SK-N-SH (cell line): ENCODE results near the gene CASP9. TPM values are rescaled to one million over a fixed set of nuclear protein-coding genes. Genes with fewer than 3 reads are reported as not detected.

Experiments
- CTCF ChIA-PET: fragments of 300-600, 350-600 bp; formaldehyde crosslinking; extraction: SDS; loops from one replicate; lab custom pipeline; 2021; lab: Yijun Ruan, JAX
- POLR2A ChIA-PET: fragments of 350-600 bp; sonication (Branson Sonifier 250); formaldehyde crosslinking; extraction: SDS; loops from one replicate; lab custom pipeline; 2020; ENCODE audit warnings: antibody characterized with exemption, inconsistent platforms; lab: Yijun Ruan, JAX
- DNase-seq: peaks from one replicate; pipeline ENCODE4 v3.0.0; 2012
- H2AFZ ChIP-seq: fragments of 200-600 bp; sonication (generic); 2 replicates; pipeline ENCODE4 v1.8.1; 2016; ENCODE audit warnings: antibody characterized with exemption, mild to moderate bottlenecking, low read depth
- H3F3A ChIP-seq: fragments of 200-600 bp; sonication (generic); replicated peaks from 2 replicates; pipeline ENCODE3; 2016; ENCODE audit warnings: antibody characterized with exemption, mild to moderate bottlenecking; ENCODE audit not compliant: insufficient read depth
- H3K27ac ChIP-seq, 2 experiments: fragments of 200-500 bp in 1 of 2; fragments of 200-600 bp in 1 of 2; sonication (Bioruptor generic) in 1 of 2; sonication (generic), shearing (Covaris generic) in 1 of 2; 2 replicates each; pipeline versions ENCODE4 v1.5.1 to v1.6.1; 2014 to 2016; ENCODE audit warnings: low read depth in 2 of 2, inconsistent platforms in 1 of 2, low read length in 1 of 2, mild to moderate bottlenecking in 1 of 2, mixed read lengths in 1 of 2
- H3K27me3 ChIP-seq: fragments of 200-600 bp; sonication (generic), shearing (Covaris generic); 2 replicates; pipeline ENCODE4 v1.6.1; 2016; ENCODE audit warnings: mixed run types; ENCODE audit not compliant: insufficient read depth
- H3K36me3 ChIP-seq, 2 experiments: fragments of 200-500 bp in 1 of 2; fragments of 200-600 bp in 1 of 2; sonication (Bioruptor generic) in 1 of 2; sonication (generic) in 1 of 2; replicated peaks in 1 of 2; 2 replicates each; pipeline versions ENCODE3 to v1.5.1; 2014 to 2016; ENCODE audit warnings: low read length in 1 of 2, mild to moderate bottlenecking in 1 of 2; ENCODE audit not compliant: insufficient read depth in 2 of 2, control insufficient read depth in 1 of 2
- H3K4me1 ChIP-seq, 2 experiments: fragments of 200-500 bp in 1 of 2; fragments of 200-600 bp in 1 of 2; sonication (Bioruptor generic) in 1 of 2; sonication (generic), shearing (Covaris generic) in 1 of 2; 2 replicates each; pipeline versions ENCODE4 v1.5.1 to v1.6.1; 2014 to 2016; ENCODE audit warnings: low read depth in 1 of 2, low read length in 1 of 2, mixed run types in 1 of 2; ENCODE audit not compliant: insufficient read depth in 2 of 2, control insufficient read depth in 1 of 2
- H3K4me2 ChIP-seq: fragments of 200-600 bp; sonication (generic), shearing (Covaris generic); 2 replicates; pipeline ENCODE4 v1.6.1; 2017; ENCODE audit warnings: mixed run types
- H3K4me3 ChIP-seq, 2 experiments: fragments of 200-500 bp in 1 of 2; fragments of 200-600 bp in 1 of 2; sonication (Bioruptor generic) in 1 of 2; sonication (generic), shearing (Covaris generic) in 1 of 2; 2 replicates each; pipeline versions ENCODE4 v1.5.1 to v1.8.1; 2014 to 2016; ENCODE audit warnings: low read depth in 2 of 2, inconsistent platforms in 1 of 2, low read length in 1 of 2, mild to moderate bottlenecking in 1 of 2, mixed read lengths in 1 of 2, moderate library complexity in 1 of 2
- H3K79me2 ChIP-seq: fragments of 200-600 bp; sonication (generic); 2 replicates; pipeline ENCODE4 v1.8.1; 2017; ENCODE audit warnings: mild to moderate bottlenecking; ENCODE audit not compliant: insufficient read depth
- H3K9ac ChIP-seq: fragments of 200-600 bp; sonication (generic); 2 replicates; pipeline ENCODE4 v1.6.1; 2017; ENCODE audit warnings: mixed run types
- H3K9me2 ChIP-seq: fragments of 200-600 bp; sonication (generic); 2 replicates; pipeline ENCODE4 v1.6.1; 2017; ENCODE audit warnings: mixed run types
- H3K9me3 ChIP-seq: fragments of 200-600 bp; sonication (generic); 2 replicates; pipeline ENCODE4 v1.6.1; 2017; ENCODE audit warnings: mixed run types, mild to moderate bottlenecking, moderate library complexity
- H4K20me1 ChIP-seq: fragments of 200-600 bp; sonication (generic); 2 replicates; pipeline ENCODE4 v1.6.1; 2017; ENCODE audit warnings: mild to moderate bottlenecking, mixed run types; ENCODE audit not compliant: insufficient read depth
- CHD2 ChIP-seq: fragments of 150-350 bp; IDR thresholded peaks from 2 replicates; pipeline ENCODE4 v1.6.1; 2018; ENCODE audit warnings: low read length; ENCODE audit not compliant: partially characterized antibody
- ELF1 ChIP-seq: IDR thresholded peaks from 2 replicates; pipeline ENCODE4 v1.4.0; 2012
- EP300 ChIP-seq, 2 experiments: IDR thresholded peaks; 2 replicates each; pipeline versions ENCODE4 v1.4.0 to v1.6.1; 2012; ENCODE audit warnings: borderline replicate concordance in 1 of 2, low read depth in 1 of 2, low read length in 1 of 2
- FOSL2 ChIP-seq: IDR thresholded peaks from 2 replicates; pipeline ENCODE4 v1.4.0; 2012; ENCODE audit warnings: low read depth, mild to moderate bottlenecking, moderate library complexity, borderline replicate concordance
- FOXJ3 ChIP-seq: sonication (generic); formaldehyde crosslinking; IDR thresholded peaks from 2 replicates; pipeline ENCODE4 v1.5.1; 2020; ENCODE audit warnings: mild to moderate bottlenecking, missing genetic modification reagents
- MXI1 ChIP-seq: IDR thresholded peaks from 2 replicates; pipeline ENCODE4 v1.6.1; 2012; ENCODE audit warnings: mild to moderate bottlenecking, low read depth, low read length, improper control_type of control experiment
- NFIC ChIP-seq: IDR thresholded peaks from 2 replicates; pipeline ENCODE4 v1.4.0; 2012; ENCODE audit warnings: borderline replicate concordance
- POLR2AphosphoS5 ChIP-seq: IDR thresholded peaks from 2 replicates; pipeline ENCODE4 v1.6.1; 2012; ENCODE audit warnings: low read depth, low read length
- RCOR1 ChIP-seq: fragments of 150-350 bp; IDR thresholded peaks from 2 replicates; pipeline ENCODE4 v1.6.1; 2017; ENCODE audit warnings: antibody characterized with exemption, low read length
- SIN3A ChIP-seq: IDR thresholded peaks from 2 replicates; pipeline ENCODE4 v1.6.1; 2012; ENCODE audit warnings: low read depth, mild to moderate bottlenecking, low read length, moderate library complexity, borderline replicate concordance
- TAF1 ChIP-seq: IDR thresholded peaks from 2 replicates; pipeline ENCODE4 v1.6.1; 2012; ENCODE audit warnings: low read depth, mild to moderate bottlenecking, low read length, moderate library complexity, borderline replicate concordance
- TCF12 ChIP-seq: IDR thresholded peaks from 2 replicates; pipeline ENCODE4 v1.4.0; 2012
- TEAD4 ChIP-seq: IDR thresholded peaks from 2 replicates; pipeline ENCODE4 v1.4.0; 2012; ENCODE audit warnings: mild to moderate bottlenecking, borderline replicate concordance; ENCODE audit not compliant: insufficient read depth
- WGBS: methylation state at CpG from one replicate; pipeline ENCODE4 v1.1.6; 2017; ENCODE audit warnings: low lambda C conversion rate; 5-methylcytosine and 5-hydroxymethylcytosine counted together
- polyA plus RNA-seq, 3 experiments: library from polyadenylated mRNA; depleted of rRNA; stranded (reverse); fragments of >200 nt; gene quantifications; 2 replicates each; pipeline ENCODE4 v1.2.3, GENCODE V29; 2012
- TF ChIP-seq, protein P1 (sequence below): fragments of 200-600 bp; sonication (generic); IDR thresholded peaks from 2 replicates; pipeline ENCODE4 v1.6.1; 2017; ENCODE audit warnings: antibody characterized with exemption, mild to moderate bottlenecking, moderate library complexity
- TF ChIP-seq, protein P2 (sequence below): IDR thresholded peaks from 2 replicates; pipeline ENCODE4 v1.4.0; 2012; ENCODE audit warnings: low read depth, borderline replicate concordance

The CASP9 gene
- polyA plus RNA-seq, 1 of the 3 experiments (the other 2 are of a cell fraction) = 16.9 TPM

DNA sequence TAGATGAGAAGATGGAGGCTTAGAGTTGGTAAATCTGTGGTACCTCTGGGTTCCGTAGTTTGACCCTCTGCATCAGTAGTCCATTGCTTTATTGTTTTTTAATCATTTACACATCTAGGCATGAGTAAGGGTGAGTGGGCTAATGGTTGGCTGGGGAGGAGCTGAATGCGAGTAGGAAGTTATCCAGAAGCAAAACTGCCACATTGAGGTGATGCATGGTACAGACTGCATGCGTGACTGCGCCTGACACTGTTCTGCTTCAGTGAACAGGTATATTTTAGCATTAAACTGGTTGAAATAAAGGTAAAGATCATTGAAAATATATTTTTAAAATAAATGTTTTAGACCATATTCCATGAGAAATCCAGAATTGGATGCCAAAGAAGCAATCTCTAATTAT lies 7.0 kb upstream of the CASP9 start:
- Histone ChIP-seq H2AFZ (no peak overlapping the region), H3K9me2 (no peaks in the 10 kb centered on the region), H3K4me2 (no peak overlapping the region), H3F3A (peaks cover 19% of the 10 kb centered on the region), H3K9ac (no peak overlapping the region), H3K27ac (no peak overlapping the region), H3K4me1 (peaks cover 6% of the 10 kb centered on the region in 2 experiments), H3K9me3 (no peaks in the 10 kb centered on the region), H3K79me2 (peaks cover 44% of the 10 kb centered on the region)
- DNase-seq = no peak
- TF ChIP-seq POLR2AphosphoS5 (no peak), SIN3A (no peak), CHD2 (no peak), TAF1 (no peak), TEAD4 (no peak), RCOR1 (no peak), ELF1 (no peak), MXI1 (no peak), FOSL2 (no peak), FOXJ3 (no peak), EP300 (IDR thresholded peaks at IDR 0.05; ENCODE audit: borderline replicate concordance in 1 of 2, low read depth in 1 of 2, low read length in 1 of 2) (no peak), TCF12 (no peak), NFIC (no peak)
- TF ChIP-seq, protein P1, sequence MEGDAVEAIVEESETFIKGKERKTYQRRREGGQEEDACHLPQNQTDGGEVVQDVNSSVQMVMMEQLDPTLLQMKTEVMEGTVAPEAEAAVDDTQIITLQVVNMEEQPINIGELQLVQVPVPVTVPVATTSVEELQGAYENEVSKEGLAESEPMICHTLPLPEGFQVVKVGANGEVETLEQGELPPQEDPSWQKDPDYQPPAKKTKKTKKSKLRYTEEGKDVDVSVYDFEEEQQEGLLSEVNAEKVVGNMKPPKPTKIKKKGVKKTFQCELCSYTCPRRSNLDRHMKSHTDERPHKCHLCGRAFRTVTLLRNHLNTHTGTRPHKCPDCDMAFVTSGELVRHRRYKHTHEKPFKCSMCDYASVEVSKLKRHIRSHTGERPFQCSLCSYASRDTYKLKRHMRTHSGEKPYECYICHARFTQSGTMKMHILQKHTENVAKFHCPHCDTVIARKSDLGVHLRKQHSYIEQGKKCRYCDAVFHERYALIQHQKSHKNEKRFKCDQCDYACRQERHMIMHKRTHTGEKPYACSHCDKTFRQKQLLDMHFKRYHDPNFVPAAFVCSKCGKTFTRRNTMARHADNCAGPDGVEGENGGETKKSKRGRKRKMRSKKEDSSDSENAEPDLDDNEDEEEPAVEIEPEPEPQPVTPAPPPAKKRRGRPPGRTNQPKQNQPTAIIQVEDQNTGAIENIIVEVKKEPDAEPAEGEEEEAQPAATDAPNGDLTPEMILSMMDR = no peak
- TF ChIP-seq, protein P2, sequence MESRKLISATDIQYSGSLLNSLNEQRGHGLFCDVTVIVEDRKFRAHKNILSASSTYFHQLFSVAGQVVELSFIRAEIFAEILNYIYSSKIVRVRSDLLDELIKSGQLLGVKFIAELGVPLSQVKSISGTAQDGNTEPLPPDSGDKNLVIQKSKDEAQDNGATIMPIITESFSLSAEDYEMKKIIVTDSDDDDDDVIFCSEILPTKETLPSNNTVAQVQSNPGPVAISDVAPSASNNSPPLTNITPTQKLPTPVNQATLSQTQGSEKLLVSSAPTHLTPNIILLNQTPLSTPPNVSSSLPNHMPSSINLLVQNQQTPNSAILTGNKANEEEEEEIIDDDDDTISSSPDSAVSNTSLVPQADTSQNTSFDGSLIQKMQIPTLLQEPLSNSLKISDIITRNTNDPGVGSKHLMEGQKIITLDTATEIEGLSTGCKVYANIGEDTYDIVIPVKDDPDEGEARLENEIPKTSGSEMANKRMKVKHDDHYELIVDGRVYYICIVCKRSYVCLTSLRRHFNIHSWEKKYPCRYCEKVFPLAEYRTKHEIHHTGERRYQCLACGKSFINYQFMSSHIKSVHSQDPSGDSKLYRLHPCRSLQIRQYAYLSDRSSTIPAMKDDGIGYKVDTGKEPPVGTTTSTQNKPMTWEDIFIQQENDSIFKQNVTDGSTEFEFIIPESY = no peak
- TF ChIP-seq, all 33 proteins: peak for 0
- Histone ChIP-seq H3K36me3 (peaks cover 29 to 33% of the 10 kb centered on the region in 2 experiments), H4K20me1 (no peaks in the 10 kb centered on the region; the same call in 1 of the 2 replicates), H3K27me3 (no peaks in the 10 kb centered on the region), H3K4me3 (no peak overlapping the region)
- WGBS = 91% methylated on average over 4 of the region's 4 CpGs
- CTCF ChIA-PET = no interaction called here
- POLR2A ChIA-PET = interaction anchor here (0.6 kb wide), 1 partner anchor 64 kb away, joined by 3 read pairs; no protein-coding TSS in a partner anchor
